Ishikawa (cell line): ENCODE measurements around the gene CHST15.

Source experiments
- CEBPB ChIP-seq: IDR thresholded peaks from 2 replicates; pipeline ENCODE4 v1.6.1; 2012
- CREB1 ChIP-seq: IDR thresholded peaks from 2 replicates; pipeline ENCODE4 v1.6.1; 2012; ENCODE audit warnings: low read depth
- EGR1 ChIP-seq: IDR thresholded peaks from 2 replicates; pipeline ENCODE4 v1.6.1; 2012
- EP300 ChIP-seq: IDR thresholded peaks from 2 replicates; pipeline ENCODE4 v1.6.1; 2012; ENCODE audit warnings: borderline replicate concordance
- FOXM1 ChIP-seq: IDR thresholded peaks from 2 replicates; pipeline ENCODE4 v1.6.1; 2012; ENCODE audit warnings: low read depth, borderline replicate concordance
- MAX ChIP-seq: IDR thresholded peaks from 2 replicates; pipeline ENCODE4 v1.6.1; 2012
- NFIC ChIP-seq: IDR thresholded peaks from 2 replicates; pipeline ENCODE4 v1.6.1; 2012
- RAD21 ChIP-seq: IDR thresholded peaks from 2 replicates; pipeline ENCODE4 v1.6.1; 2012; ENCODE audit warnings: low read depth
- REST ChIP-seq: IDR thresholded peaks from 2 replicates; pipeline ENCODE4 v1.6.1; 2012; ENCODE audit warnings: low read depth, mild to moderate bottlenecking
- TAF1 ChIP-seq: IDR thresholded peaks from 2 replicates; pipeline ENCODE4 v1.6.1; 2012; ENCODE audit warnings: low read depth, mild to moderate bottlenecking
- TCF12 ChIP-seq: IDR thresholded peaks from 2 replicates; pipeline ENCODE4 v1.6.1; 2012; ENCODE audit warnings: low read depth
- TEAD4 ChIP-seq: IDR thresholded peaks from 2 replicates; pipeline ENCODE4 v1.6.1; 2012
- USF1 ChIP-seq: IDR thresholded peaks from 2 replicates; pipeline ENCODE4 v1.6.1; 2012
- YY1 ChIP-seq: IDR thresholded peaks from 2 replicates; pipeline ENCODE4 v1.6.1; 2012; ENCODE audit warnings: low read depth
- ZBTB7A ChIP-seq: IDR thresholded peaks from 2 replicates; pipeline ENCODE4 v1.6.1; 2012; ENCODE audit warnings: low read depth

Gene CHST15

GRCh38 chr10:124092860-124093773 is at the start of gene CHST15:
TSS of gene CHST15 (minus strand) at chr10:124093598. CDS start at chr10:124046212, 47,386 bp downstream.
- 0 out of 2 replicates have a peak, but pooled peaks have one; percentile 5 for TF ChIP-seq REST
- TF ChIP-seq RAD21 = no peak
- TF ChIP-seq CEBPB = no peak
- TF ChIP-seq MAX = peak; percentile 63
- peak; percentile 60; the same call in 1 of the 2 replicates for TF ChIP-seq TAF1
- TF ChIP-seq EGR1 = no peak
- no peak for TF ChIP-seq USF1
- peak; percentile 70 for TF ChIP-seq EP300
- peak; percentile 34; the same call in 1 of the 2 replicates for TF ChIP-seq FOXM1
- TF ChIP-seq TEAD4 = peak; percentile 90
- TF ChIP-seq TCF12 = peak; percentile 78
- TF ChIP-seq CREB1 = peak; percentile 49; the same call in 1 of the 2 replicates
- peak; percentile 92; the same call in 1 of the 2 replicates for TF ChIP-seq ZBTB7A
- TF ChIP-seq NFIC = peak; percentile 40; the same call in 1 of the 2 replicates
- peak; percentile 59; the same call in 1 of the 2 replicates for TF ChIP-seq YY1

GRCh38 chr10:124142960-124143359 is 49.6 kb upstream of the CHST15 start:
- TF ChIP-seq FOXM1 = no peak
- TF ChIP-seq CREB1 = no peak
- TF ChIP-seq RAD21 = no peak
- no peak for TF ChIP-seq TCF12
- no peak for TF ChIP-seq TEAD4
- no peak for TF ChIP-seq MAX
- no peak for TF ChIP-seq USF1
- TF ChIP-seq EGR1 = no peak
- TF ChIP-seq CEBPB = no peak
- no peak for TF ChIP-seq YY1
- no peak for TF ChIP-seq EP300
- TF ChIP-seq ZBTB7A = no peak
- no peak for TF ChIP-seq NFIC
- no peak for TF ChIP-seq TAF1
- no peak for TF ChIP-seq REST

GRCh38 chr10:124142006-124142739 is 48.8 kb upstream of the CHST15 start:
- TF ChIP-seq TAF1 (no peak), TCF12 (no peak), YY1 (no peak), EP300 (no peak), CEBPB (no peak), TEAD4 (no peak), FOXM1 (no peak), ZBTB7A (no peak), NFIC (no peak), EGR1 (no peak), RAD21 (no peak), CREB1 (no peak), REST (no peak), USF1 (no peak), MAX (no peak)
